Common myeloid progenitor, CD34-positive (primary cell): ENCODE measurements around the gene SIX3.
A peak's percentile ranks its signal among the peaks of the same experiment; 100 is the strongest.

ENCODE experiments used
- CTCF ChIA-PET: fragments of 350-600 bp; sonication (Branson Sonifier 250); formaldehyde crosslinking; loops from one replicate; lab custom pipeline; 2021; ENCODE audit warnings: antibody characterized with exemption; lab: Charles Lee
- POLR2A ChIA-PET: fragments of 350-600 bp; sonication (Branson Sonifier 250); formaldehyde crosslinking; loops from one replicate; lab custom pipeline; 2021; ENCODE audit warnings: antibody characterized with exemption; lab: Charles Lee
- DNase-seq, 3 donors: peaks; one replicate each; pipeline versions ENCODE4 v3.0.0 to v3.0.0-alpha.2; 2013
- H3K27ac ChIP-seq, 2 experiments: 1 replicate in 1 of 2; 2 replicates in 1 of 2; pipeline ENCODE4 v1.7.0; 2013; ENCODE audit warnings: inconsistent platforms in 2 of 2, low read length in 2 of 2, mild to moderate bottlenecking in 2 of 2, low read depth in 1 of 2, moderate library complexity in 1 of 2; ENCODE audit not compliant: severe bottlenecking in 2 of 2, insufficient read depth in 1 of 2, poor library complexity in 1 of 2
- H3K27me3 ChIP-seq, 5 experiments: replicated peaks in 2 of 5; 1 replicate in 3 of 5; 2 replicates in 2 of 5; pipeline versions ENCODE4 v1.6.1 to v1.7.0; 2013; ENCODE audit warnings: low read length in 4 of 5, mild to moderate bottlenecking in 2 of 5, moderate library complexity in 2 of 5, inconsistent platforms in 1 of 5; ENCODE audit not compliant: insufficient read depth in 5 of 5, control insufficient read depth in 4 of 5
- H3K36me3 ChIP-seq, 4 experiments: 1 replicate in 2 of 4; 2 replicates in 2 of 4; pipeline versions ENCODE4 v1.6.1 to v1.7.0; 2013; ENCODE audit warnings: low read length in 3 of 4, control low read depth in 1 of 4, mild to moderate bottlenecking in 1 of 4; ENCODE audit not compliant: control insufficient read depth in 4 of 4, insufficient read depth in 4 of 4
- H3K4me1 ChIP-seq, 4 experiments: 1 replicate in 3 of 4; 2 replicates in 1 of 4; pipeline versions ENCODE4 v1.6.1 to v1.7.1; 2013; ENCODE audit warnings: low read length in 3 of 4, mild to moderate bottlenecking in 3 of 4, control low read depth in 1 of 4, inconsistent platforms in 1 of 4, moderate library complexity in 1 of 4; ENCODE audit not compliant: control insufficient read depth in 4 of 4, insufficient read depth in 4 of 4; ENCODE audit errors: control extremely low read depth in 1 of 4
- H3K4me3 ChIP-seq, 7 experiments: 1 replicate in 4 of 7; 2 replicates in 3 of 7; pipeline versions ENCODE4 v1.5.1 to v1.7.0; 2013; ENCODE audit warnings: mild to moderate bottlenecking in 7 of 7, low read length in 6 of 7, moderate library complexity in 6 of 7, inconsistent platforms in 2 of 7, low read depth in 2 of 7, control low read depth in 1 of 7; ENCODE audit not compliant: insufficient read depth in 4 of 7, control insufficient read depth in 1 of 7; ENCODE audit errors: extremely low read depth in 1 of 7
- H3K9me3 ChIP-seq, 5 experiments: 1 replicate in 4 of 5; 2 replicates in 1 of 5; pipeline versions ENCODE4 v1.6.1 to v1.7.1; 2013; ENCODE audit warnings: low read length in 4 of 5, mild to moderate bottlenecking in 2 of 5, inconsistent platforms in 1 of 5, low read depth in 1 of 5, moderate library complexity in 1 of 5; ENCODE audit not compliant: control insufficient read depth in 4 of 5, insufficient read depth in 2 of 5; ENCODE audit errors: control extremely low read depth in 1 of 5
- WGBS: methylation state at CpG from one replicate; pipeline ENCODE4 v1.1.5; 2013; ENCODE audit not compliant: insufficient coverage; 5-methylcytosine and 5-hydroxymethylcytosine counted together

Gene SIX3

GRCh38 chr2:44965684-44966083, 24.2 kb downstream of the SIX3 start:
- DNase-seq: peak in 1 of 3 donors; percentile 35
- CTCF ChIA-PET: interaction anchor here (0.9 to 2.2 kb wide), 3 partner anchors 8 to 528 kb away, joined by 3 to 10 read pairs (median 5); no protein-coding TSS in a partner anchor

GRCh38 chr2:44967056-44967455, 25.6 kb downstream of the SIX3 start:
- Histone ChIP-seq H3K9me3 (no peaks in the 10 kb centered on the region), H3K36me3 (no peaks in the 10 kb centered on the region), H3K4me1 (peaks cover 0 to 3% (median 0%) of the 10 kb centered on the region in 4 experiments), H3K27me3 (peaks cover 0 to 31% (median 10%) of the 10 kb centered on the region in 5 experiments), H3K4me3 (no peak overlapping the region), H3K27ac (no peak overlapping the region)
- 50% methylated on average over 2 of the region's 6 CpGs for WGBS
- ChIA-PET POLR2A (no interaction called here), CTCF (interaction anchor here (1.2 kb wide), 1 partner anchor 17 kb away, joined by 3 read pairs; no protein-coding TSS in a partner anchor)
- DNase-seq: no peak

More at GRCh38 chr2:44965684-44966083, 24.2 kb downstream of the SIX3 start:
- no peak overlapping the region for H3K4me3 ChIP-seq
- POLR2A ChIA-PET: no interaction called here
- H3K36me3 ChIP-seq: no peaks in the 10 kb centered on the region
- no CpG with 5 or more reads among the region's 2 CpGs for WGBS
- peaks cover 0 to 37% (median 10%) of the 10 kb centered on the region in 5 experiments for H3K27me3 ChIP-seq
- H3K9me3 ChIP-seq: no peaks in the 10 kb centered on the region
- no peak overlapping the region for H3K27ac ChIP-seq
- H3K4me1 ChIP-seq: peaks cover 0 to 3% (median 0%) of the 10 kb centered on the region in 4 experiments

- no peaks in the 10 kb centered on the region for H3K36me3 ChIP-seq
- ChIA-PET CTCF (interaction anchor here (1.2 to 1.3 kb wide), 3 partner anchors 12 to 16 kb away, joined by 3 to 7 read pairs (median 4); no protein-coding TSS in a partner anchor), POLR2A (no interaction called here)
- WGBS: 94% methylated on average over 4 of the region's 5 CpGs
- H3K9me3 ChIP-seq: no peaks in the 10 kb centered on the region
- H3K27ac ChIP-seq: no peak overlapping the region
- peaks cover 0 to 3% (median 1%) of the 10 kb centered on the region in 4 experiments for H3K4me1 ChIP-seq
- H3K4me3 ChIP-seq: no peak overlapping the region
- no peak for DNase-seq
- peaks cover 0 to 23% (median 10%) of the 10 kb centered on the region in 5 experiments for H3K27me3 ChIP-seq
Measured at GRCh38 chr2:44967727-44968432, 26.4 kb downstream of the SIX3 start.

- Histone ChIP-seq H3K4me1 (peaks cover 0 to 9% (median 2%) of the 10 kb centered on the region in 4 experiments), H3K27me3 (peaks cover 0 to 12% (median 7%) of the 10 kb centered on the region in 5 experiments), H3K36me3 (no peaks in the 10 kb centered on the region), H3K27ac (no peak overlapping the region), H3K4me3 (no peak overlapping the region), H3K9me3 (no peaks in the 10 kb centered on the region)
- 98% methylated on average over 4 of the region's 4 CpGs for WGBS
- ChIA-PET POLR2A (no interaction called here), CTCF (interaction anchor here (0.7 to 2.4 kb wide), 6 partner anchors 12 to 524 kb away, joined by 3 to 17 read pairs (median 5); no protein-coding TSS in a partner anchor)
- no peak for DNase-seq
Measured at GRCh38 chr2:44969936-44970335, 28.4 kb downstream of the SIX3 start.

- POLR2A ChIA-PET: no interaction called here
- no peak overlapping the region for H3K4me3 ChIP-seq
Measured at GRCh38 chr2:44970846-44971450, 29.4 kb downstream of the SIX3 start.

GRCh38 chr2:44972771-44973535, 31.5 kb downstream of the SIX3 start:
- 21% methylated on average over 10 of the region's 11 CpGs for whole genome bisulfite sequencing
- POLR2A ChIA-PET: interaction anchor here (0.6 to 0.9 kb wide), 2 partner anchors 9 to 842 kb away, joined by 3 read pairs; no protein-coding TSS in a partner anchor
- Histone ChIP-seq H3K27me3 (peaks cover 0 to 3% (median 0%) of the 10 kb centered on the region in 5 experiments), H3K27ac (no peak overlapping the region), H3K4me3 (peak overlapping the region in 5 of 7 experiments; percentile 39 to 76 (median 57)), H3K4me1 (peaks cover 0 to 11% (median 2%) of the 10 kb centered on the region in 4 experiments), H3K9me3 (no peaks in the 10 kb centered on the region), H3K36me3 (no peaks in the 10 kb centered on the region)
- CTCF ChIA-PET: interaction anchor here (0.9 to 1.6 kb wide), 5 partner anchors 8 to 524 kb away, joined by 3 to 7 read pairs (median 4); no protein-coding TSS in a partner anchor
- DNase-seq: peak in 1 of 3 donors; percentile 17

More at GRCh38 chr2:44970846-44971450, 29.4 kb downstream of the SIX3 start:
- no peak overlapping the region for H3K27ac ChIP-seq
- peaks cover 0 to 6% (median 3%) of the 10 kb centered on the region in 5 experiments for H3K27me3 ChIP-seq
- H3K36me3 ChIP-seq: no peaks in the 10 kb centered on the region
- CTCF ChIA-PET: interaction anchor here (2.1 to 2.4 kb wide), 3 partner anchors 13 to 523 kb away, joined by 7 to 17 read pairs (median 10); no protein-coding TSS in a partner anchor
- DNase-seq: no peak
- no peaks in the 10 kb centered on the region for H3K9me3 ChIP-seq
- 97% methylated on average over 15 of the region's 15 CpGs for WGBS
- peaks cover 0 to 9% (median 2%) of the 10 kb centered on the region in 4 experiments for H3K4me1 ChIP-seq
